GM23338 (cell line): ENCODE measurements around the gene GPC6. TPM values are rescaled to one million over a fixed set of nuclear protein-coding genes. Genes with fewer than 3 reads are reported as not detected.

Experiments
- EZH2phosphoT487 ChIP-seq: fragments of 200-600 bp; sonication (generic); IDR thresholded peaks from one replicate; pipeline ENCODE4 v1.8.1; 2018; ENCODE audit warnings: antibody characterized with exemption; ENCODE audit not compliant: unreplicated experiment
- JUNB ChIP-seq: IDR thresholded peaks from one replicate; pipeline ENCODE4 v1.6.1; 2016; ENCODE audit warnings: antibody characterized with exemption; ENCODE audit not compliant: unreplicated experiment
- NANOG ChIP-seq: IDR thresholded peaks from 2 replicates; pipeline ENCODE4 v1.6.1; 2016; ENCODE audit warnings: antibody characterized with exemption, borderline replicate concordance
- ZNF114 ChIP-seq: fragments of 250-450 bp; sonication (Bioruptor Pico); IDR thresholded peaks from 2 replicates; pipeline ENCODE4 v1.5.0; 2020; ENCODE audit warnings: mild to moderate bottlenecking, moderate library complexity
- ZNF331 ChIP-seq: fragments of 250-450 bp; sonication (Bioruptor Pico); IDR thresholded peaks from 2 replicates; pipeline ENCODE4 v1.5.0; 2020; ENCODE audit warnings: low read depth, mild to moderate bottlenecking, moderate library complexity
- polyA plus RNA-seq: library from polyadenylated mRNA; unstranded; fragments of >200 nt; fragmentation: Nextera tagmentation; extraction: Ambion mirVana; gene quantifications from 2 replicates; pipeline ENCODE4 v1.2.1, GENCODE V29; 2016
- total RNA-seq: library from RNA; depleted of rRNA; stranded (reverse); fragments of >200 nt; shearing (Covaris generic); gene quantifications from 2 replicates; pipeline ENCODE4 v1.2.3, GENCODE V29; 2014
- TF ChIP-seq, protein P1 (sequence below): IDR thresholded peaks from one replicate; pipeline ENCODE4 v1.6.1; 2018; ENCODE audit warnings: antibody characterized with exemption; ENCODE audit not compliant: unreplicated experiment
- TF ChIP-seq, protein P2 (sequence below): fragments of 250-450 bp; sonication (Bioruptor Pico); IDR thresholded peaks from 2 replicates; pipeline ENCODE4 v1.5.0; 2020; ENCODE audit warnings: mild to moderate bottlenecking, moderate library complexity

The GPC6 gene
- total and polyA plus RNA-seq, 2 experiments from 2014 or later, result 6.4 to 28.6 TPM

GRCh38 chr13:93723316-93723715, 496.7 kb downstream of the GPC6 start (continued):
- TF ChIP-seq, protein P1, sequence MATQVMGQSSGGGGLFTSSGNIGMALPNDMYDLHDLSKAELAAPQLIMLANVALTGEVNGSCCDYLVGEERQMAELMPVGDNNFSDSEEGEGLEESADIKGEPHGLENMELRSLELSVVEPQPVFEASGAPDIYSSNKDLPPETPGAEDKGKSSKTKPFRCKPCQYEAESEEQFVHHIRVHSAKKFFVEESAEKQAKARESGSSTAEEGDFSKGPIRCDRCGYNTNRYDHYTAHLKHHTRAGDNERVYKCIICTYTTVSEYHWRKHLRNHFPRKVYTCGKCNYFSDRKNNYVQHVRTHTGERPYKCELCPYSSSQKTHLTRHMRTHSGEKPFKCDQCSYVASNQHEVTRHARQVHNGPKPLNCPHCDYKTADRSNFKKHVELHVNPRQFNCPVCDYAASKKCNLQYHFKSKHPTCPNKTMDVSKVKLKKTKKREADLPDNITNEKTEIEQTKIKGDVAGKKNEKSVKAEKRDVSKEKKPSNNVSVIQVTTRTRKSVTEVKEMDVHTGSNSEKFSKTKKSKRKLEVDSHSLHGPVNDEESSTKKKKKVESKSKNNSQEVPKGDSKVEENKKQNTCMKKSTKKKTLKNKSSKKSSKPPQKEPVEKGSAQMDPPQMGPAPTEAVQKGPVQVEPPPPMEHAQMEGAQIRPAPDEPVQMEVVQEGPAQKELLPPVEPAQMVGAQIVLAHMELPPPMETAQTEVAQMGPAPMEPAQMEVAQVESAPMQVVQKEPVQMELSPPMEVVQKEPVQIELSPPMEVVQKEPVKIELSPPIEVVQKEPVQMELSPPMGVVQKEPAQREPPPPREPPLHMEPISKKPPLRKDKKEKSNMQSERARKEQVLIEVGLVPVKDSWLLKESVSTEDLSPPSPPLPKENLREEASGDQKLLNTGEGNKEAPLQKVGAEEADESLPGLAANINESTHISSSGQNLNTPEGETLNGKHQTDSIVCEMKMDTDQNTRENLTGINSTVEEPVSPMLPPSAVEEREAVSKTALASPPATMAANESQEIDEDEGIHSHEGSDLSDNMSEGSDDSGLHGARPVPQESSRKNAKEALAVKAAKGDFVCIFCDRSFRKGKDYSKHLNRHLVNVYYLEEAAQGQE, result no peak
- no peak for TF ChIP-seq ZNF114 (CRISPR knock-in tag)
- TF ChIP-seq ZNF331, result no peak
- TF ChIP-seq JUNB, result no peak
- no peak for TF ChIP-seq EZH2phosphoT487
- TF ChIP-seq, protein P2, sequence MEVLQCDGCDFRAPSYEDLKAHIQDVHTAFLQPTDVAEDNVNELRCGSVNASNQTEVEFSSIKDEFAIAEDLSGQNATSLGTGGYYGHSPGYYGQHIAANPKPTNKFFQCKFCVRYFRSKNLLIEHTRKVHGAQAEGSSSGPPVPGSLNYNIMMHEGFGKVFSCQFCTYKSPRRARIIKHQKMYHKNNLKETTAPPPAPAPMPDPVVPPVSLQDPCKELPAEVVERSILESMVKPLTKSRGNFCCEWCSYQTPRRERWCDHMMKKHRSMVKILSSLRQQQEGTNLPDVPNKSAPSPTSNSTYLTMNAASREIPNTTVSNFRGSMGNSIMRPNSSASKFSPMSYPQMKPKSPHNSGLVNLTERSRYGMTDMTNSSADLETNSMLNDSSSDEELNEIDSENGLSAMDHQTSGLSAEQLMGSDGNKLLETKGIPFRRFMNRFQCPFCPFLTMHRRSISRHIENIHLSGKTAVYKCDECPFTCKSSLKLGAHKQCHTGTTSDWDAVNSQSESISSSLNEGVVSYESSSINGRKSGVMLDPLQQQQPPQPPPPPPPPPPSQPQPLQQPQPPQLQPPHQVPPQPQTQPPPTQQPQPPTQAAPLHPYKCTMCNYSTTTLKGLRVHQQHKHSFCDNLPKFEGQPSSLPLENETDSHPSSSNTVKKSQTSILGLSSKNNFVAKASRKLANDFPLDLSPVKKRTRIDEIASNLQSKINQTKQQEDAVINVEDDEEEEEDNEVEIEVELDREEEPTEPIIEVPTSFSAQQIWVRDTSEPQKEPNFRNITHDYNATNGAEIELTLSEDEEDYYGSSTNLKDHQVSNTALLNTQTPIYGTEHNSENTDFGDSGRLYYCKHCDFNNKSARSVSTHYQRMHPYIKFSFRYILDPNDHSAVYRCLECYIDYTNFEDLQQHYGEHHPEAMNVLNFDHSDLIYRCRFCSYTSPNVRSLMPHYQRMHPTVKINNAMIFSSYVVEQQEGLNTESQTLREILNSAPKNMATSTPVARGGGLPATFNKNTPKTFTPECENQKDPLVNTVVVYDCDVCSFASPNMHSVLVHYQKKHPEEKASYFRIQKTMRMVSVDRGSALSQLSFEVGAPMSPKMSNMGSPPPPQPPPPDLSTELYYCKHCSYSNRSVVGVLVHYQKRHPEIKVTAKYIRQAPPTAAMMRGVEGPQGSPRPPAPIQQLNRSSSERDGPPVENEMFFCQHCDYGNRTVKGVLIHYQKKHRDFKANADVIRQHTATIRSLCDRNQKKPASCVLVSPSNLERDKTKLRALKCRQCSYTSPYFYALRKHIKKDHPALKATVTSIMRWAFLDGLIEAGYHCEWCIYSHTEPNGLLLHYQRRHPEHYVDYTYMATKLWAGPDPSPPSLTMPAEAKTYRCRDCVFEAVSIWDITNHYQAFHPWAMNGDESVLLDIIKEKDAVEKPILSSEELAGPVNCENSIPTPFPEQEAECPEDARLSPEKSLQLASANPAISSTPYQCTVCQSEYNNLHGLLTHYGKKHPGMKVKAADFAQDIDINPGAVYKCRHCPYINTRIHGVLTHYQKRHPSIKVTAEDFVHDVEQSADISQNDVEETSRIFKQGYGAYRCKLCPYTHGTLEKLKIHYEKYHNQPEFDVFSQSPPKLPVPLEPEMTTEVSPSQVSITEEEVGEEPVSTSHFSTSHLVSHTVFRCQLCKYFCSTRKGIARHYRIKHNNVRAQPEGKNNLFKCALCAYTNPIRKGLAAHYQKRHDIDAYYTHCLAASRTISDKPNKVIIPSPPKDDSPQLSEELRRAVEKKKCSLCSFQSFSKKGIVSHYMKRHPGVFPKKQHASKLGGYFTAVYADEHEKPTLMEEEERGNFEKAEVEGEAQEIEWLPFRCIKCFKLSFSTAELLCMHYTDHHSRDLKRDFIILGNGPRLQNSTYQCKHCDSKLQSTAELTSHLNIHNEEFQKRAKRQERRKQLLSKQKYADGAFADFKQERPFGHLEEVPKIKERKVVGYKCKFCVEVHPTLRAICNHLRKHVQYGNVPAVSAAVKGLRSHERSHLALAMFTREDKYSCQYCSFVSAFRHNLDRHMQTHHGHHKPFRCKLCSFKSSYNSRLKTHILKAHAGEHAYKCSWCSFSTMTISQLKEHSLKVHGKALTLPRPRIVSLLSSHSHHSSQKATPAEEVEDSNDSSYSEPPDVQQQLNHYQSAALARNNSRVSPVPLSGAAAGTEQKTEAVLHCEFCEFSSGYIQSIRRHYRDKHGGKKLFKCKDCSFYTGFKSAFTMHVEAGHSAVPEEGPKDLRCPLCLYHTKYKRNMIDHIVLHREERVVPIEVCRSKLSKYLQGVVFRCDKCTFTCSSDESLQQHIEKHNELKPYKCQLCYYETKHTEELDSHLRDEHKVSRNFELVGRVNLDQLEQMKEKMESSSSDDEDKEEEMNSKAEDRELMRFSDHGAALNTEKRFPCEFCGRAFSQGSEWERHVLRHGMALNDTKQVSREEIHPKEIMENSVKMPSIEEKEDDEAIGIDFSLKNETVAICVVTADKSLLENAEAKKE (CRISPR knock-in tag), result no peak
- TF ChIP-seq NANOG, result no peak
